ENCODE measurements around the gene APEH.
A peak's percentile ranks its signal among the peaks of the same experiment; 100 is the strongest.

APEH gene

GRCh38 chr3:49722896-49723295, 48.7 kb downstream of the APEH start:
- Histone ChIP-seq H3K4me1 (ENCODE audit: insufficient read depth, low read length, poor library complexity, severe bottlenecking) (peaks cover 17% of the 10 kb centered on the region), H3F3A (ENCODE audit: low read depth) (no peaks in the 10 kb centered on the region), H3K9me3 (ENCODE audit: insufficient read depth, low read depth, low read length) (no peaks in the 10 kb centered on the region), H3K36me3 (ENCODE audit: insufficient read depth, low read length) (peaks cover 26% of the 10 kb centered on the region; the same call in 1 of the 2 replicates), H4K20me1 (ENCODE audit: insufficient read depth, low read length, poor library complexity, severe bottlenecking) (peaks cover 14% of the 10 kb centered on the region), H3K27me3 (ENCODE audit: insufficient read depth, low read length, poor library complexity, severe bottlenecking) (no peaks in the 10 kb centered on the region), H2AFZ (ENCODE audit: low read length) (no peak overlapping the region), H3K4me2 (ENCODE audit: low read depth, low read length, poor library complexity, severe bottlenecking) (peak overlapping the region; percentile 88), H3K4me3 (ENCODE audit: low read length, poor library complexity, severe bottlenecking) (peak overlapping the region; percentile 89), H3K9ac (ENCODE audit: low read depth, low read length, poor library complexity, severe bottlenecking) (peak overlapping the region; percentile 95), H3K9me2 (replicated peaks; ENCODE audit: low read depth, low read length) (no peaks in the 10 kb centered on the region), H3K79me2 (ENCODE audit: insufficient read depth, low read length) (peaks cover 19% of the 10 kb centered on the region)
- TF ChIP-seq EZH2phosphoT487 (IDR thresholded peaks at IDR 0.05; ENCODE audit: borderline replicate concordance) (no peak), CTCF (conservative IDR thresholded peaks at IDR 0.05; ENCODE audit: low read length) (no peak)

GRCh38 chr3:49723296-49723627, 49.1 kb downstream of the APEH start:
- Histone ChIP-seq H3K4me3 (ENCODE audit: low read length, poor library complexity, severe bottlenecking) (peak overlapping the region; percentile 89), H2AFZ (ENCODE audit: low read length) (0 out of 2 replicates have a peak overlapping the region, but pooled peaks have one; percentile 69), H3K4me1 (ENCODE audit: insufficient read depth, low read length, poor library complexity, severe bottlenecking) (peaks cover 17% of the 10 kb centered on the region)

GRCh38 chr3:49723628-49724551, 49.7 kb downstream of the APEH start, which contains the start of gene GMPPB:
TSS of gene GMPPB (minus strand) at chr3:49723951. CDS start at chr3:49723726, 225 bp downstream.
- Histone ChIP-seq H3F3A (ENCODE audit: low read depth) (no peaks in the 10 kb centered on the region), H3K27me3 (ENCODE audit: insufficient read depth, low read length, poor library complexity, severe bottlenecking) (no peaks in the 10 kb centered on the region), H3K9ac (ENCODE audit: low read depth, low read length, poor library complexity, severe bottlenecking) (peak within 1 kb of the TSS; percentile 95), H3K36me3 (ENCODE audit: insufficient read depth, low read length) (peaks cover 27% of the 10 kb centered on the region; the same call in 1 of the 2 replicates), H3K9me2 (replicated peaks; ENCODE audit: low read depth, low read length) (no peaks in the 10 kb centered on the region), H2AFZ (ENCODE audit: low read length) (peak within 1 kb of the TSS; percentile 95), H4K20me1 (ENCODE audit: insufficient read depth, low read length, poor library complexity, severe bottlenecking) (peaks cover 14% of the 10 kb centered on the region), H3K4me1 (ENCODE audit: insufficient read depth, low read length, poor library complexity, severe bottlenecking) (peaks cover 17% of the 10 kb centered on the region), H3K9me3 (ENCODE audit: insufficient read depth, low read depth, low read length) (no peaks in the 10 kb centered on the region), H3K79me2 (ENCODE audit: insufficient read depth, low read length) (peaks cover 19% of the 10 kb centered on the region), H3K4me3 (ENCODE audit: low read length, poor library complexity, severe bottlenecking) (peak within 1 kb of the TSS; percentile 89), H3K4me2 (ENCODE audit: low read depth, low read length, poor library complexity, severe bottlenecking) (peak within 1 kb of the TSS; percentile 95)
- TF ChIP-seq CTCF (conservative IDR thresholded peaks at IDR 0.05; ENCODE audit: low read length) (no peak), EZH2phosphoT487 (IDR thresholded peaks at IDR 0.05; ENCODE audit: borderline replicate concordance) (no peak)

More at GRCh38 chr3:49723296-49723627, 49.1 kb downstream of the APEH start:
- H3K27me3 ChIP-seq (ENCODE audit: insufficient read depth, low read length, poor library complexity, severe bottlenecking), result no peaks in the 10 kb centered on the region
- H3F3A ChIP-seq (ENCODE audit: low read depth), result no peaks in the 10 kb centered on the region
- TF ChIP-seq EZH2phosphoT487 (IDR thresholded peaks at IDR 0.05; ENCODE audit: borderline replicate concordance), result no peak
- no peak for TF ChIP-seq CTCF (conservative IDR thresholded peaks at IDR 0.05; ENCODE audit: low read length)
- peaks cover 14% of the 10 kb centered on the region for H4K20me1 ChIP-seq (ENCODE audit: insufficient read depth, low read length, poor library complexity, severe bottlenecking)
- peak overlapping the region; percentile 95 for H3K9ac ChIP-seq (ENCODE audit: low read depth, low read length, poor library complexity, severe bottlenecking)
- H3K4me2 ChIP-seq (ENCODE audit: low read depth, low read length, poor library complexity, severe bottlenecking), result peak overlapping the region; percentile 88
- peaks cover 27% of the 10 kb centered on the region; the same call in 1 of the 2 replicates for H3K36me3 ChIP-seq (ENCODE audit: insufficient read depth, low read length)
- H3K79me2 ChIP-seq (ENCODE audit: insufficient read depth, low read length), result peaks cover 19% of the 10 kb centered on the region
- H3K9me2 ChIP-seq (replicated peaks; ENCODE audit: low read depth, low read length), result no peaks in the 10 kb centered on the region
- no peaks in the 10 kb centered on the region for H3K9me3 ChIP-seq (ENCODE audit: insufficient read depth, low read depth, low read length)
